Naive thymus-derived CD4-positive, alpha-beta T cell (primary cell): Measurements from ENCODE around the gene RPS21. TPM values are rescaled to one million over a fixed set of nuclear protein-coding genes. Genes with fewer than 3 reads are reported as not detected.

Source experiments
- ATAC-seq: fragments of 150-1000 bp; cut with Tn5 transposase; 2 replicates; pipeline ENCODE4 v1.10.0; 2021; ENCODE audit warnings: mild to moderate bottlenecking, moderate library complexity
- CTCF ChIA-PET: fragments of 350-600 bp; sonication (Branson Sonifier 250); formaldehyde crosslinking; loops from one replicate; lab custom pipeline; 2021; ENCODE audit warnings: antibody characterized with exemption; lab: Charles Lee
- POLR2A ChIA-PET: fragments of 350-600 bp; sonication (Branson Sonifier 250); formaldehyde crosslinking; loops from one replicate; lab custom pipeline; 2021; ENCODE audit warnings: antibody characterized with exemption, inconsistent platforms; lab: Charles Lee
- DNase-seq, 9 donors: peaks; one replicate each; pipeline versions ENCODE4 v3.0.0 to v3.0.0-alpha.2; 2020 to 2022; ENCODE audit warnings: mixed read lengths in 1 of 9
- H3K27ac ChIP-seq: one replicate; pipeline ENCODE4 v1.7.0; 2013; ENCODE audit warnings: mild to moderate bottlenecking, low read depth, low read length, moderate library complexity
- H3K27me3 ChIP-seq, 2 donors: one replicate each; pipeline ENCODE4 v1.7.0; 2013; ENCODE audit warnings: low read length in 2 of 2, mild to moderate bottlenecking in 2 of 2, moderate library complexity in 2 of 2; ENCODE audit not compliant: control insufficient read depth in 2 of 2, insufficient read depth in 2 of 2
- H3K36me3 ChIP-seq, 3 experiments: 1 replicate in 2 of 3; 2 replicates in 1 of 3; pipeline ENCODE4 v1.7.0; 2013; ENCODE audit warnings: low read length in 3 of 3, mild to moderate bottlenecking in 3 of 3, moderate library complexity in 1 of 3; ENCODE audit not compliant: insufficient read depth in 3 of 3, control insufficient read depth in 2 of 3
- H3K4me1 ChIP-seq, 2 donors: one replicate each; pipeline ENCODE4 v1.7.0; 2013; ENCODE audit warnings: low read length in 2 of 2, mild to moderate bottlenecking in 2 of 2, moderate library complexity in 1 of 2; ENCODE audit not compliant: control insufficient read depth in 2 of 2, insufficient read depth in 2 of 2
- H3K4me3 ChIP-seq: 2 replicates; pipeline ENCODE4 v1.7.0; 2013; ENCODE audit warnings: mild to moderate bottlenecking, low read length
- H3K9me3 ChIP-seq, 3 experiments: 1 replicate in 2 of 3; 2 replicates in 1 of 3; pipeline ENCODE4 v1.7.0; 2013; ENCODE audit warnings: low read length in 3 of 3; ENCODE audit not compliant: control insufficient read depth in 2 of 3
- H3K27ac Mint-ChIP-seq, 9 donors: one replicate each; pipeline ENCODE4 v1.8.0; 2020 to 2022; ENCODE audit warnings: mixed read lengths in 9 of 9, mild to moderate bottlenecking in 8 of 9, moderate library complexity in 5 of 9, inconsistent platforms in 2 of 9
- H3K27me3 Mint-ChIP-seq, 5 donors: one replicate each; pipeline ENCODE4 v1.8.0; 2021 to 2022; ENCODE audit warnings: mixed read lengths in 5 of 5, mild to moderate bottlenecking in 1 of 5
- H3K36me3 Mint-ChIP-seq, 5 donors: one replicate each; pipeline ENCODE4 v1.8.0; 2020 to 2022; ENCODE audit warnings: mixed read lengths in 5 of 5, mild to moderate bottlenecking in 3 of 5, inconsistent platforms in 1 of 5
- H3K4me1 Mint-ChIP-seq, 7 donors: one replicate each; pipeline ENCODE4 v1.8.0; 2020 to 2022; ENCODE audit warnings: mixed read lengths in 7 of 7, mild to moderate bottlenecking in 3 of 7, inconsistent platforms in 1 of 7
- H3K4me3 Mint-ChIP-seq, 10 donors: one replicate each; pipeline ENCODE4 v1.8.0; 2020 to 2022; ENCODE audit warnings: mild to moderate bottlenecking in 10 of 10, mixed read lengths in 10 of 10, moderate library complexity in 6 of 10, inconsistent platforms in 2 of 10
- H3K9me3 Mint-ChIP-seq, 11 donors: one replicate each; pipeline ENCODE4 v1.8.0; 2020 to 2022; ENCODE audit warnings: mixed read lengths in 11 of 11, mild to moderate bottlenecking in 4 of 11, inconsistent platforms in 1 of 11, moderate library complexity in 1 of 11
- intact Hi-C, 2 donors: fragments of 100-400 bp; cut with micrococcal nuclease; formaldehyde crosslinking; loops; one replicate each; pipeline ENCODE4 v1.15.1; 2023
- polyA plus RNA-seq, 2 donors: library from polyadenylated mRNA; unstranded; fragments of 300-500 nt; fragmentation: Illumina TruSeq; gene quantifications; one replicate each; pipeline ENCODE4 v1.2.3, GENCODE V29; 2021
- total RNA-seq, 6 experiments: library from RNA in 5 of 6; stranded (reverse) in 5 of 6; gene quantifications; 1 replicate in 5 of 6; 2 replicates in 1 of 6; pipeline ENCODE4 v1.2.3 and lab custom pipeline; 2021 to 2026

RPS21 gene
- total and polyA plus RNA-seq, 7 experiments from 2014 or later, result 2,026 to 3,458 (median 3,308) TPM

- Histone ChIP-seq H3K27me3 (no peaks in the 10 kb centered on the region), H3K9me3 (no peaks in the 10 kb centered on the region), H3K4me1 (peaks cover 12 to 15% of the 10 kb centered on the region in 2 donors), H3K4me3 (no peak overlapping the region), H3K27ac (no peak overlapping the region), H3K36me3 (peaks cover 0 to 74% (median 6%) of the 10 kb centered on the region in 3 experiments)
- ATAC-seq (no peak), DNase-seq (no peak)
- Mint-ChIP-seq H3K36me3 (peaks cover 0 to 19% (median 11%) of the 10 kb centered on the region in 5 donors), H3K4me3 (peak overlapping the region in 1 of 10 donors; percentile 11), H3K27me3 (no peaks in the 10 kb centered on the region), H3K4me1 (peaks cover 17 to 24% (median 21%) of the 10 kb centered on the region in 7 donors), H3K9me3 (no peaks in the 10 kb centered on the region), H3K27ac (no peak overlapping the region)
- CTCF ChIA-PET, result no interaction called here
- POLR2A ChIA-PET, result no interaction called here
- intact Hi-C loops, result no loop called here
Observed at GRCh38 chr20:62391165-62392076, 4.5 kb downstream of the RPS21 start.

GRCh38 chr20:62392077-62392418 lies 5.1 kb downstream of the RPS21 start:
- no peak overlapping the region for H3K4me3 Mint-ChIP-seq
- no peaks in the 10 kb centered on the region for H3K9me3 Mint-ChIP-seq
- Histone ChIP-seq H3K27ac (no peak overlapping the region), H3K27me3 (no peaks in the 10 kb centered on the region), H3K4me1 (peaks cover 12 to 15% of the 10 kb centered on the region in 2 donors), H3K4me3 (no peak overlapping the region), H3K36me3 (peaks cover 0 to 70% (median 6%) of the 10 kb centered on the region in 3 experiments), H3K9me3 (no peaks in the 10 kb centered on the region)
- DNase-seq, result no peak
- CTCF ChIA-PET, result no interaction called here
- H3K27ac Mint-ChIP-seq, result no peak overlapping the region
- no peaks in the 10 kb centered on the region for H3K27me3 Mint-ChIP-seq
- peaks cover 18 to 24% (median 19%) of the 10 kb centered on the region in 7 donors for H3K4me1 Mint-ChIP-seq
- POLR2A ChIA-PET, result no interaction called here
- intact Hi-C loops, result no loop called here
- H3K36me3 Mint-ChIP-seq, result peaks cover 0 to 19% (median 11%) of the 10 kb centered on the region in 5 donors
- no peak for ATAC-seq

GRCh38 chr20:62392621-62393334 lies 5.9 kb downstream of the RPS21 start:
- ATAC-seq (peak; percentile 13), DNase-seq (no peak)
- Mint-ChIP-seq H3K4me1 (peaks cover 12 to 18% (median 15%) of the 10 kb centered on the region in 7 donors), H3K27me3 (no peaks in the 10 kb centered on the region), H3K27ac (peak overlapping the region in 1 of 9 donors; percentile 21), H3K36me3 (peaks cover 0 to 21% (median 11%) of the 10 kb centered on the region in 5 donors), H3K4me3 (no peak overlapping the region), H3K9me3 (peaks cover 0 to 2% (median 0%) of the 10 kb centered on the region in 11 donors)
- ChIA-PET CTCF (no interaction called here), POLR2A (no interaction called here)
- Histone ChIP-seq H3K27ac (no peak overlapping the region), H3K4me1 (peaks cover 8 to 11% of the 10 kb centered on the region in 2 donors), H3K4me3 (no peak overlapping the region), H3K9me3 (no peaks in the 10 kb centered on the region), H3K36me3 (peaks cover 0 to 66% (median 6%) of the 10 kb centered on the region in 3 experiments), H3K27me3 (no peaks in the 10 kb centered on the region)
- intact Hi-C loops, result no loop called here

- POLR2A ChIA-PET, result no interaction called here
Observed at GRCh38 chr20:62393335-62393665, 6.4 kb downstream of the RPS21 start.

GRCh38 chr20:62393830-62394229 lies 6.9 kb downstream of the RPS21 start:
- no peak overlapping the region for H3K4me3 Mint-ChIP-seq
- H3K4me1 Mint-ChIP-seq, result peaks cover 4 to 9% (median 6%) of the 10 kb centered on the region in 7 donors
- no peaks in the 10 kb centered on the region for H3K27me3 Mint-ChIP-seq
- ATAC-seq (no peak), DNase-seq (no peak)
- peaks cover 0 to 18% (median 5%) of the 10 kb centered on the region in 5 donors for H3K36me3 Mint-ChIP-seq
- no peaks in the 10 kb centered on the region for H3K27me3 ChIP-seq
- H3K27ac Mint-ChIP-seq, result no peak overlapping the region
- CTCF ChIA-PET, result no interaction called here
- intact Hi-C loops, result no loop called here
- peaks cover 0 to 7% (median 0%) of the 10 kb centered on the region in 11 donors for H3K9me3 Mint-ChIP-seq
- H3K4me1 ChIP-seq, result peaks cover 0 to under 1% of the 10 kb centered on the region in 2 donors
- H3K4me3 ChIP-seq, result no peak overlapping the region
- no peaks in the 10 kb centered on the region for H3K9me3 ChIP-seq
- no peak overlapping the region for H3K27ac ChIP-seq
- POLR2A ChIA-PET, result no interaction called here
- peaks cover 0 to 62% (median 1%) of the 10 kb centered on the region in 3 experiments for H3K36me3 ChIP-seq

More at GRCh38 chr20:62393335-62393665, 6.4 kb downstream of the RPS21 start:
- DNase-seq (no peak), ATAC-seq (no peak)
- CTCF ChIA-PET, result no interaction called here
- intact Hi-C loops, result no loop called here
- H3K27ac Mint-ChIP-seq, result no peak overlapping the region
- Histone ChIP-seq H3K27me3 (no peaks in the 10 kb centered on the region), H3K9me3 (no peaks in the 10 kb centered on the region), H3K36me3 (peaks cover 0 to 66% (median 6%) of the 10 kb centered on the region in 3 experiments), H3K4me1 (peaks cover 2 to 6% of the 10 kb centered on the region in 2 donors), H3K4me3 (no peak overlapping the region), H3K27ac (no peak overlapping the region)
- peaks cover 9 to 13% (median 10%) of the 10 kb centered on the region in 7 donors for H3K4me1 Mint-ChIP-seq
- H3K27me3 Mint-ChIP-seq, result no peaks in the 10 kb centered on the region
- no peak overlapping the region for H3K4me3 Mint-ChIP-seq
- H3K36me3 Mint-ChIP-seq, result peaks cover 0 to 22% (median 11%) of the 10 kb centered on the region in 5 donors
- peaks cover 0 to 7% (median 0%) of the 10 kb centered on the region in 11 donors for H3K9me3 Mint-ChIP-seq

- H3K36me3 ChIP-seq, result peaks cover 0 to 55% (median 0%) of the 10 kb centered on the region in 3 experiments
- H3K27ac Mint-ChIP-seq, result no peak overlapping the region
- no peaks in the 10 kb centered on the region for H3K27me3 ChIP-seq
- H3K36me3 Mint-ChIP-seq, result peaks cover 0 to 15% (median 0%) of the 10 kb centered on the region in 5 donors
- peaks cover 0 to 9% (median 1%) of the 10 kb centered on the region in 7 donors for H3K4me1 Mint-ChIP-seq
- H3K27me3 Mint-ChIP-seq, result no peaks in the 10 kb centered on the region
- no peak overlapping the region for H3K4me3 ChIP-seq
- no peaks in the 10 kb centered on the region for H3K4me1 ChIP-seq
- DNase-seq, result no peak
- intact Hi-C loops, result no loop called here
- no peaks in the 10 kb centered on the region for H3K9me3 ChIP-seq
- H3K9me3 Mint-ChIP-seq, result peaks cover 0 to 7% (median 0%) of the 10 kb centered on the region in 11 donors
- no peak for ATAC-seq
- ChIA-PET POLR2A (no interaction called here), CTCF (no interaction called here)
- H3K27ac ChIP-seq, result no peak overlapping the region
- no peak overlapping the region for H3K4me3 Mint-ChIP-seq
Observed at GRCh38 chr20:62394248-62395245, 7.6 kb downstream of the RPS21 start.
